GM12878 (cell line): ENCODE results near the gene GCSAML. TPM values are rescaled to one million over a fixed set of nuclear protein-coding genes. Genes with fewer than 3 reads are reported as not detected.

ENCODE experiments used
- ATAC-seq: fragments of 200-7000 bp; cut with Tn5 transposase; 3 replicates; pipeline ENCODE4 v1.9.1; 2020; ENCODE audit warnings: mild to moderate bottlenecking, moderate library complexity
- BruUV-seq: library from RNA; stranded (reverse); fragments of 400-500 nt; replicated peaks from 2 replicates; lab custom pipeline; 2021; lab: Mats Ljungman, UMichigan
- CTCF ChIA-PET: fragments of 300-600 bp; sonication (Branson Sonifier 250); formaldehyde crosslinking; extraction: SDS; loops from one replicate; lab custom pipeline; 2021; ENCODE audit warnings: inconsistent platforms; lab: Yijun Ruan, JAX
- POLR2A ChIA-PET: fragments of 350-600 bp; formaldehyde crosslinking; extraction: SDS; loops from one replicate; lab custom pipeline; 2021; ENCODE audit warnings: inconsistent platforms; lab: Charles Lee
- RAD21 ChIA-PET: fragments of 300-600 bp; sonication (Branson Sonifier 250); formaldehyde crosslinking; loops from one replicate; lab custom pipeline; 2023; ENCODE audit warnings: antibody characterized with exemption; ENCODE audit not compliant: unreplicated experiment; lab: Charles Lee
- SMC1A ChIA-PET: fragments of 300-600 bp; sonication (Branson Sonifier 250); formaldehyde crosslinking; loops from one replicate; lab custom pipeline; 2023; ENCODE audit not compliant: unreplicated experiment, uncharacterized antibody; lab: Charles Lee
- DNase-seq: peaks from one replicate; pipeline ENCODE4 v3.0.0-alpha.2; 2011; ENCODE audit warnings: low read depth, low spot score
- FAIRE-seq: peaks from 3 replicates; lab custom pipeline; 2011; peaks lifted over from hg19 to GRCh38; lab: Jason Lieb, UNC
- H2AFZ ChIP-seq: 2 replicates; pipeline ENCODE4 v1.6.0; 2011; ENCODE audit warnings: low read depth, low read length, control low read depth; ENCODE audit not compliant: control insufficient read depth
- H3K27ac ChIP-seq: 2 replicates; pipeline ENCODE4 v1.5.1; 2011; ENCODE audit warnings: control low read depth; ENCODE audit not compliant: control insufficient read depth, insufficient read depth
- H3K27me3 ChIP-seq, 2 experiments: replicated peaks in 1 of 2; 2 replicates each; pipeline versions ENCODE4 v1.6.0 to v1.6.1; 2011; ENCODE audit warnings: low read length in 1 of 2; ENCODE audit not compliant: control insufficient read depth in 2 of 2, insufficient read depth in 2 of 2
- H3K36me3 ChIP-seq, 2 experiments: 2 replicates each; pipeline ENCODE4 v1.5.1; 2011; ENCODE audit warnings: low read length in 1 of 2; ENCODE audit not compliant: control insufficient read depth in 2 of 2, insufficient read depth in 2 of 2
- H3K4me1 ChIP-seq: 2 replicates; pipeline ENCODE4 v1.6.1; 2011; ENCODE audit warnings: mild to moderate bottlenecking, low read length, moderate library complexity, mixed read lengths; ENCODE audit not compliant: control insufficient read depth, insufficient read depth
- H3K4me2 ChIP-seq: 2 replicates; pipeline ENCODE4 v1.6.0; 2011; ENCODE audit warnings: control low read depth; ENCODE audit not compliant: control insufficient read depth, insufficient read depth
- H3K4me3 ChIP-seq: fragments of 200-600 bp; sonication (generic); 2 replicates; pipeline ENCODE4 v1.5.1; 2016
- H3K79me2 ChIP-seq: 2 replicates; pipeline ENCODE4 v1.6.0; 2011; ENCODE audit warnings: low read length; ENCODE audit not compliant: control insufficient read depth, insufficient read depth
- H3K9ac ChIP-seq: 2 replicates; pipeline ENCODE4 v1.8.0; 2011; ENCODE audit warnings: low read length, control low read depth, mixed read lengths; ENCODE audit not compliant: control insufficient read depth, insufficient read depth
- H3K9me3 ChIP-seq: replicated peaks from 3 replicates; pipeline ENCODE4 v1.5.1; 2011; ENCODE audit warnings: mild to moderate bottlenecking, low read length; ENCODE audit not compliant: control insufficient read depth, insufficient read depth
- H4K20me1 ChIP-seq: 2 replicates; pipeline ENCODE4 v1.6.0; 2011; ENCODE audit not compliant: control insufficient read depth, insufficient read depth
- CBFB ChIP-seq: IDR thresholded peaks from 2 replicates; pipeline ENCODE4 v1.6.1; 2016; ENCODE audit warnings: antibody characterized with exemption, low read depth
- CBX3 ChIP-seq: fragments of 200-600 bp; sonication (generic); IDR thresholded peaks from 2 replicates; pipeline ENCODE4 v1.6.1; 2016; ENCODE audit warnings: low read depth, borderline replicate concordance
- CTCF ChIP-seq, 3 experiments: IDR thresholded peaks in 2 of 3; conservative IDR thresholded peaks in 1 of 3; 2 replicates each; pipeline ENCODE4 v1.5.1; 2011; ENCODE audit warnings: low read depth in 3 of 3, low read length in 3 of 3, mild to moderate bottlenecking in 3 of 3, control low read depth in 2 of 3, moderate library complexity in 2 of 3, inconsistent platforms in 1 of 3, mixed read lengths in 1 of 3; ENCODE audit not compliant: control insufficient read depth in 2 of 3, insufficient read depth in 1 of 3; ENCODE audit errors: extremely low read depth in 1 of 3
- EP300 ChIP-seq, 2 experiments: fragments of 150-350 bp in 1 of 2; IDR thresholded peaks; 2 replicates each; pipeline ENCODE4 v1.6.1; 2011 to 2012; ENCODE audit warnings: low read depth in 2 of 2, low read length in 2 of 2, borderline replicate concordance in 1 of 2, improper control_type of control experiment in 1 of 2, inconsistent platforms in 1 of 2; ENCODE audit not compliant: control insufficient read depth in 1 of 2
- FOS ChIP-seq: IDR thresholded peaks from 3 replicates; pipeline ENCODE4 v1.6.1; 2011; ENCODE audit warnings: borderline replicate concordance; ENCODE audit not compliant: insufficient read length; ENCODE audit errors: extremely low read depth
- IRF5 ChIP-seq: fragments of 450-650 bp; IDR thresholded peaks from 2 replicates; pipeline ENCODE4 v1.6.1; 2017; ENCODE audit warnings: borderline replicate concordance
- LARP7 ChIP-seq: fragments of 450-650 bp; IDR thresholded peaks from 2 replicates; pipeline ENCODE4 v1.6.1; 2017; ENCODE audit warnings: mild to moderate bottlenecking
- MXI1 ChIP-seq: fragments of 150-350 bp; IDR thresholded peaks from 2 replicates; pipeline ENCODE4 v1.6.1; 2011; ENCODE audit warnings: low read depth, mild to moderate bottlenecking, inconsistent platforms, low read length, improper control_type of control experiment
- MYC ChIP-seq: IDR thresholded peaks from 2 replicates; pipeline ENCODE4 v1.6.1; 2011; ENCODE audit warnings: mild to moderate bottlenecking, low read length, moderate library complexity, inconsistent platforms; ENCODE audit not compliant: insufficient read depth, insufficient replicate concordance, insufficient read length, severe bottlenecking
- RAD51 ChIP-seq: fragments of 450-650 bp; IDR thresholded peaks from 2 replicates; pipeline ENCODE4 v1.6.1; 2016; ENCODE audit warnings: moderate library complexity, mild to moderate bottlenecking, inconsistent platforms
- SUZ12 ChIP-seq: fragments of 200-600 bp; sonication (generic); IDR thresholded peaks from one replicate; pipeline ENCODE4 v1.6.1; 2018; ENCODE audit warnings: antibody characterized with exemption, mild to moderate bottlenecking; ENCODE audit not compliant: unreplicated experiment
- TCF7 ChIP-seq: IDR thresholded peaks from 2 replicates; pipeline ENCODE4 v1.6.1; 2014; ENCODE audit warnings: antibody characterized with exemption, borderline replicate concordance
- ZNF384 ChIP-seq: IDR thresholded peaks from 2 replicates; pipeline ENCODE4 v1.6.1; 2012; ENCODE audit warnings: low read depth, mild to moderate bottlenecking, low read length, improper control_type of control experiment, borderline replicate concordance
- WGBS: methylation state at CpG from one replicate; pipeline ENCODE4 v1.1.6; 2016; ENCODE audit warnings: low lambda C conversion rate; ENCODE audit not compliant: insufficient replicate concordance, insufficient coverage; ENCODE audit errors: missing lambda C conversion rate; 5-methylcytosine and 5-hydroxymethylcytosine counted together
- in situ Hi-C: fragments of 300-500 bp; cut with MboI; formaldehyde crosslinking; loops from 9 replicates; pipeline ENCODE4 v1.14.3; 2018; ENCODE audit warnings: mixed read lengths
- intact Hi-C: fragments of 100-400 bp; cut with micrococcal nuclease; formaldehyde crosslinking; loops from one replicate; pipeline ENCODE4 v1.14.2; 2022; ENCODE audit not compliant: unreplicated experiment
- polyA plus RNA-seq, 11 experiments: library from polyadenylated mRNA; depleted of rRNA in 4 of 11; unstranded in 6 of 11; stranded (reverse) in 5 of 11; fragments of >200 nt; fragmentation: Nextera tagmentation in 4 of 11; fragmentation: Illumina TruSeq in 1 of 11; extraction: Ambion mirVana in 4 of 11; extraction: Trizol in 1 of 11; gene quantifications; 1 replicate in 1 of 11; 2 replicates in 10 of 11; pipeline versions ENCODE4 v1.2.1 to v1.2.3, GENCODE V29; 2011 to 2016; ENCODE audit warnings: inconsistent platforms in 2 of 11, missing spikeins in 2 of 11, low read depth in 1 of 11
- total RNA-seq, 4 experiments: library from RNA; depleted of rRNA in 3 of 4; stranded (reverse); fragments of >200 nt in 3 of 4; fragmentation: Illumina TruSeq in 1 of 4; extraction: Trizol in 1 of 4; gene quantifications; 2 replicates each; pipeline versions ENCODE4 v1.2.1 to v1.2.3, GENCODE V29; 2013 to 2021

The GCSAML gene
- total and polyA plus RNA-seq, 10 of the 15 experiments (the other 5 are each of a cell fraction or from before 2014, with no cell fraction given) = 0.03 TPM; not detected in 9

- Histone ChIP-seq H4K20me1 (no peaks in the 10 kb centered on the region), H3K4me2 (no peak overlapping the region), H3K4me3 (no peak overlapping the region), H3K27me3 (no peaks in the 10 kb centered on the region; a peak in 1 of 4 replicates), H2AFZ (no peak overlapping the region), H3K9ac (no peak overlapping the region), H3K27ac (no peak overlapping the region), H3K36me3 (no peaks in the 10 kb centered on the region), H3K4me1 (no peaks in the 10 kb centered on the region), H3K79me2 (no peaks in the 10 kb centered on the region), H3K9me3 (no peaks in the 10 kb centered on the region)
- in situ Hi-C loops = no loop called here
- TF ChIP-seq CBX3 = no peak
- no peak for TF ChIP-seq EP300 (IDR thresholded peaks at IDR 0.05; ENCODE audit: borderline replicate concordance in 1 of 2, control insufficient read depth in 1 of 2, low read depth in 2 of 2, low read length in 2 of 2)
- no peak for TF ChIP-seq RAD51
- no peak for TF ChIP-seq CTCF (IDR thresholded peaks at IDR 0.05 in 2 of 3, conservative IDR thresholded peaks at IDR 0.05 in 1 of 3; ENCODE audit: control insufficient read depth in 2 of 3, extremely low read depth in 1 of 3, insufficient read depth in 1 of 3, low read depth in 3 of 3, low read length in 3 of 3)
- ChIA-PET POLR2A (no interaction called here), SMC1A (no interaction called here), RAD21 (no interaction called here), CTCF (no interaction called here)
- no peak for ATAC-seq
- no peak for FAIRE-seq
- intact Hi-C loops = no loop called here
- 0% methylated on average over 1 of the region's 1 CpG for WGBS
- no TSS peak for BruUV-seq
- DNase-seq = no peak
These were observed 2.8 kb downstream of the GCSAML start for GRCh38 chr1:247551721-247552120.

GRCh38 chr1:247552231-247552630, 3.3 kb downstream of the GCSAML start:
- ATAC-seq (no peak), FAIRE-seq (no peak), DNase-seq (no peak)
- no TSS peak for BruUV-seq
- no peaks in the 10 kb centered on the region; a peak in 1 of 4 replicates for H3K27me3 ChIP-seq
- RAD21 ChIA-PET = no interaction called here
- H3K4me1 ChIP-seq = no peaks in the 10 kb centered on the region
- intact Hi-C loops (no loop called here), in situ Hi-C loops (no loop called here)
- no peak overlapping the region for H3K4me3 ChIP-seq
- H3K4me2 ChIP-seq = no peak overlapping the region
- H3K27ac ChIP-seq = no peak overlapping the region
- SMC1A ChIA-PET = no interaction called here
- no peak overlapping the region for H2AFZ ChIP-seq
- no peak overlapping the region for H3K9ac ChIP-seq
- no peaks in the 10 kb centered on the region for H3K36me3 ChIP-seq
- H3K9me3 ChIP-seq = no peaks in the 10 kb centered on the region
- POLR2A ChIA-PET = no interaction called here
- no peaks in the 10 kb centered on the region for H3K79me2 ChIP-seq
- no peaks in the 10 kb centered on the region for H4K20me1 ChIP-seq
- 3% methylated on average over 2 of the region's 2 CpGs for WGBS
- CTCF ChIA-PET = no interaction called here
- TF ChIP-seq IRF5 (no peak), FOS (no peak), MXI1 (no peak), CBFB (no peak), ZNF384 (no peak), TCF7 (no peak), SUZ12 (no peak), MYC (no peak), LARP7 (no peak)
